Keratinocyte (primary cell): ENCODE data around the gene CCDC102A. TPM values are rescaled to one million over a fixed set of nuclear protein-coding genes. Genes with fewer than 3 reads are reported as not detected.

Source experiments
- DNase-seq: peaks from one replicate; pipeline ENCODE4 v3.0.0-alpha.2; 2011; ENCODE audit warnings: low read depth, missing footprints, low spot score
- FAIRE-seq: peaks from 2 replicates; lab custom pipeline; 2011; peaks lifted over from hg19 to GRCh38; lab: Jason Lieb, UNC
- H2AFZ ChIP-seq: 2 replicates; pipeline ENCODE4 v1.6.0; 2012; ENCODE audit warnings: low read length, control low read depth, inconsistent platforms; ENCODE audit not compliant: control insufficient read depth
- H3K27ac ChIP-seq: 2 replicates; pipeline ENCODE4 v1.5.1; 2011; ENCODE audit warnings: low read length; ENCODE audit not compliant: control insufficient read depth, insufficient read depth
- H3K27me3 ChIP-seq: 3 replicates; pipeline ENCODE4 v1.6.0; 2011; ENCODE audit warnings: low read length; ENCODE audit not compliant: control insufficient read depth, insufficient read depth; ENCODE audit errors: extremely low read depth
- H3K36me3 ChIP-seq, 2 experiments: 2 replicates in 1 of 2; 3 replicates in 1 of 2; pipeline ENCODE4 v1.5.1; 2011; ENCODE audit warnings: low read length in 2 of 2, mild to moderate bottlenecking in 1 of 2; ENCODE audit not compliant: control insufficient read depth in 2 of 2, insufficient read depth in 2 of 2; ENCODE audit errors: extremely low read depth in 1 of 2
- H3K4me1 ChIP-seq: 3 replicates; pipeline ENCODE4 v1.5.1; 2011; ENCODE audit warnings: low read length; ENCODE audit not compliant: control insufficient read depth, insufficient read depth; ENCODE audit errors: extremely low read depth
- H3K4me2 ChIP-seq: 3 replicates; pipeline ENCODE4 v1.6.0; 2011; ENCODE audit warnings: low read depth, low read length; ENCODE audit not compliant: control insufficient read depth, insufficient read depth; ENCODE audit errors: extremely low read depth
- H3K4me3 ChIP-seq, 3 experiments: fragments of 200-600 bp in 1 of 3; sonication (generic) in 1 of 3; 2 replicates in 2 of 3; 3 replicates in 1 of 3; pipeline ENCODE4 v1.5.1; 2011 to 2016; ENCODE audit warnings: low read length in 3 of 3, mild to moderate bottlenecking in 3 of 3, control low read depth in 2 of 3, inconsistent platforms in 1 of 3, low read depth in 1 of 3, mixed read lengths in 1 of 3, mixed run types in 1 of 3, moderate library complexity in 1 of 3; ENCODE audit not compliant: control insufficient read depth in 2 of 3, insufficient read depth in 2 of 3; ENCODE audit errors: extremely low read depth in 1 of 3
- H3K79me2 ChIP-seq: 2 replicates; pipeline ENCODE4 v1.6.0; 2012; ENCODE audit warnings: low read length; ENCODE audit not compliant: control insufficient read depth, insufficient read depth
- H3K9ac ChIP-seq: 3 replicates; pipeline ENCODE4 v1.6.0; 2011; ENCODE audit warnings: low read length; ENCODE audit not compliant: control insufficient read depth, insufficient read depth; ENCODE audit errors: extremely low read depth
- H3K9me1 ChIP-seq: 3 replicates; pipeline ENCODE4 v1.6.0; 2011; ENCODE audit warnings: low read length; ENCODE audit not compliant: control insufficient read depth, insufficient read depth; ENCODE audit errors: extremely low read depth
- H3K9me3 ChIP-seq: 2 replicates; pipeline ENCODE4 v1.5.1; 2012; ENCODE audit warnings: low read depth, low read length; ENCODE audit not compliant: control insufficient read depth
- H4K20me1 ChIP-seq: 3 replicates; pipeline ENCODE4 v1.6.0; 2011; ENCODE audit warnings: low read length; ENCODE audit not compliant: control insufficient read depth, insufficient read depth; ENCODE audit errors: extremely low read depth
- CTCF ChIP-seq, 3 experiments: IDR thresholded peaks in 1 of 3; conservative IDR thresholded peaks in 1 of 3; optimal IDR thresholded peaks in 1 of 3; 2 replicates in 2 of 3; 3 replicates in 1 of 3; pipeline versions ENCODE3 to v1.5.1; 2011; ENCODE audit warnings: low read length in 3 of 3, mild to moderate bottlenecking in 3 of 3, moderate library complexity in 2 of 3, control low read depth in 1 of 3, inconsistent platforms in 1 of 3; ENCODE audit not compliant: insufficient read depth in 2 of 3; ENCODE audit errors: extremely low read depth in 1 of 3
- EZH2 ChIP-seq: IDR thresholded peaks from one replicate; pipeline ENCODE4 v1.6.1; 2012; ENCODE audit warnings: inconsistent platforms, mild to moderate bottlenecking, low read length, moderate library complexity
- dilution Hi-C: fragments of 300-500 bp; cut with MboI; formaldehyde crosslinking; loops from one replicate; pipeline ENCODE4 v1.7.0; 2020; ENCODE audit warnings: low sequenced_read_pairs; ENCODE audit not compliant: extremely low pct_ligation_motif_present
- polyA plus RNA-seq, 5 experiments: library from polyadenylated mRNA; depleted of rRNA in 3 of 5; stranded (reverse) in 3 of 5; stranded (forward) in 1 of 5; unstranded in 1 of 5; fragments of >200 nt; gene quantifications; 1 replicate in 1 of 5; 2 replicates in 3 of 5; 3 replicates in 1 of 5; pipeline versions ENCODE4 v1.2.1 to v1.2.3, GENCODE V29; 2011 to 2012; ENCODE audit warnings: missing spikeins in 2 of 5, low read depth in 1 of 5, low replicate concordance in 1 of 5

CCDC102A gene
- polyA plus RNA-seq, 1 donor (not counting 4 experiments of a cell fraction or from before 2014, with no cell fraction given): 2.2 TPM

- peaks cover 10% of the 10 kb centered on the region for H3K79me2 ChIP-seq
- no peak overlapping the region for H3K9ac ChIP-seq
- peaks cover 43 to 48% of the 10 kb centered on the region in 2 experiments for H3K36me3 ChIP-seq
- DNase-seq (no peak), FAIRE-seq (no peak)
- no peak overlapping the region for H3K27ac ChIP-seq
- H3K4me1 ChIP-seq: no peaks in the 10 kb centered on the region
- no peak overlapping the region for H3K4me3 ChIP-seq
- no peak overlapping the region for H3K4me2 ChIP-seq
- no peak overlapping the region for H2AFZ ChIP-seq
- dilution Hi-C loops: no loop called here
- H4K20me1 ChIP-seq: no peaks in the 10 kb centered on the region
- no peaks in the 10 kb centered on the region for H3K9me3 ChIP-seq
- TF ChIP-seq CTCF (optimal IDR thresholded peaks at IDR 0.05 in 1 of 3, IDR thresholded peaks at IDR 0.05 in 1 of 3, conservative IDR thresholded peaks at IDR 0.05 in 1 of 3; ENCODE audit: extremely low read depth in 1 of 3, insufficient read depth in 2 of 3, low read length in 3 of 3) (no peak), EZH2 (no peak)
- no peaks in the 10 kb centered on the region for H3K9me1 ChIP-seq
- H3K27me3 ChIP-seq: no peaks in the 10 kb centered on the region
These were observed 67.3 kb downstream of the CCDC102A start for GRCh38 chr16:57469046-57469445.

GRCh38 chr16:57468346-57468745 is 68.0 kb downstream of the CCDC102A start:
- Histone ChIP-seq H4K20me1 (no peaks in the 10 kb centered on the region), H3K4me1 (peaks cover 3% of the 10 kb centered on the region), H3K27ac (no peak overlapping the region), H3K4me2 (no peak overlapping the region), H3K27me3 (no peaks in the 10 kb centered on the region), H3K9ac (no peak overlapping the region), H2AFZ (no peak overlapping the region), H3K36me3 (peaks cover 41 to 48% of the 10 kb centered on the region in 2 experiments), H3K4me3 (no peak overlapping the region), H3K9me3 (no peaks in the 10 kb centered on the region), H3K9me1 (no peaks in the 10 kb centered on the region), H3K79me2 (peaks cover 17% of the 10 kb centered on the region)
- no peak for FAIRE-seq
- DNase-seq: no peak
- dilution Hi-C loops: no loop called here
- TF ChIP-seq EZH2 (no peak), CTCF (optimal IDR thresholded peaks at IDR 0.05 in 1 of 3, IDR thresholded peaks at IDR 0.05 in 1 of 3, conservative IDR thresholded peaks at IDR 0.05 in 1 of 3; ENCODE audit: extremely low read depth in 1 of 3, insufficient read depth in 2 of 3, low read length in 3 of 3) (no peak)
